Endothelial cell of umbilical vein (primary cell): ENCODE data around the gene ABCG5. TPM values are rescaled to one million over a fixed set of nuclear protein-coding genes. Genes with fewer than 3 reads are reported as not detected.

Experiments
- BruUV-seq: library from RNA; stranded (reverse); fragments of 400-500 nt; replicated peaks from 2 replicates; lab custom pipeline; 2021; lab: Mats Ljungman, UMichigan
- CTCF ChIA-PET: fragments of 300-600, 350-600 bp; sonication (Branson Sonifier 250); formaldehyde crosslinking; loops from one replicate; lab custom pipeline; 2021; ENCODE audit warnings: antibody characterized with exemption, inconsistent platforms; lab: Charles Lee
- POLR2A ChIA-PET: fragments of 300-600, 350-600 bp; sonication (Branson Sonifier 250); formaldehyde crosslinking; loops from one replicate; lab custom pipeline; 2021; ENCODE audit warnings: antibody characterized with exemption, inconsistent platforms; lab: Charles Lee
- DNase-seq: peaks from one replicate; pipeline ENCODE4 v3.0.0-alpha.2; 2011; ENCODE audit warnings: low read depth, low spot score
- FAIRE-seq: peaks from 2 replicates; lab custom pipeline; 2011; peaks lifted over from hg19 to GRCh38; lab: Jason Lieb, UNC
- H2AFZ ChIP-seq: 2 replicates; pipeline ENCODE4 v1.6.0; 2012; ENCODE audit warnings: low read depth, low read length, control low read depth, inconsistent platforms
- H3K27ac ChIP-seq: 2 replicates; pipeline ENCODE4 v1.5.1; 2011; ENCODE audit warnings: low read depth, mild to moderate bottlenecking, control low read depth, low read length, moderate library complexity; ENCODE audit not compliant: insufficient read depth
- H3K27me3 ChIP-seq, 2 experiments: 2 replicates each; pipeline versions ENCODE4 v1.6.0 to v1.6.1; 2011; ENCODE audit warnings: low read length in 2 of 2, mixed read lengths in 1 of 2; ENCODE audit not compliant: control insufficient read depth in 2 of 2, insufficient read depth in 2 of 2
- H3K36me3 ChIP-seq, 2 experiments: 2 replicates in 1 of 2; 3 replicates in 1 of 2; pipeline ENCODE4 v1.5.1; 2011; ENCODE audit warnings: low read length in 2 of 2, mild to moderate bottlenecking in 1 of 2, moderate library complexity in 1 of 2; ENCODE audit not compliant: control insufficient read depth in 2 of 2, insufficient read depth in 2 of 2; ENCODE audit errors: extremely low read depth in 1 of 2
- H3K4me1 ChIP-seq: 3 replicates; pipeline ENCODE4 v1.5.1; 2011; ENCODE audit warnings: mild to moderate bottlenecking, low read length; ENCODE audit not compliant: control insufficient read depth, insufficient read depth; ENCODE audit errors: extremely low read depth
- H3K4me2 ChIP-seq: 2 replicates; pipeline ENCODE4 v1.6.1; 2011; ENCODE audit warnings: low read length, control low read depth, mixed read lengths; ENCODE audit not compliant: insufficient read depth
- H3K4me3 ChIP-seq, 3 experiments: fragments of 200-600 bp in 1 of 3; sonication (generic), shearing (Covaris generic) in 1 of 3; replicated peaks in 1 of 3; 2 replicates each; pipeline ENCODE4 v1.5.1; 2011 to 2016; ENCODE audit warnings: control low read depth in 3 of 3, low read length in 3 of 3, mild to moderate bottlenecking in 2 of 3, inconsistent platforms in 1 of 3, low read depth in 1 of 3, moderate library complexity in 1 of 3; ENCODE audit not compliant: insufficient read depth in 1 of 3
- H3K79me2 ChIP-seq: 2 replicates; pipeline ENCODE4 v1.6.0; 2012; ENCODE audit warnings: low read length, inconsistent platforms; ENCODE audit not compliant: control insufficient read depth, insufficient read depth
- H3K9ac ChIP-seq: replicated peaks from 2 replicates; pipeline ENCODE3; 2011; ENCODE audit warnings: low read length, control low read depth; ENCODE audit not compliant: insufficient read depth; ENCODE audit errors: extremely low read depth
- H3K9me1 ChIP-seq: replicated peaks from 3 replicates; pipeline ENCODE4 v1.6.0; 2011; ENCODE audit warnings: mild to moderate bottlenecking, low read length; ENCODE audit not compliant: control insufficient read depth, insufficient read depth; ENCODE audit errors: extremely low read depth
- H3K9me3 ChIP-seq: replicated peaks from 2 replicates; pipeline ENCODE4 v1.5.1; 2012; ENCODE audit warnings: low read length, inconsistent platforms; ENCODE audit not compliant: control insufficient read depth, insufficient read depth
- H4K20me1 ChIP-seq: replicated peaks from 2 replicates; pipeline ENCODE3; 2011; ENCODE audit warnings: mild to moderate bottlenecking, low read length; ENCODE audit not compliant: control insufficient read depth, insufficient read depth; ENCODE audit errors: extremely low read depth
- EZH2 ChIP-seq: IDR thresholded peaks from 2 replicates; pipeline ENCODE4 v1.6.1; 2012; ENCODE audit warnings: borderline replicate concordance, low read depth, mild to moderate bottlenecking, moderate library complexity, low read length, inconsistent platforms; ENCODE audit not compliant: severe bottlenecking
- FOS ChIP-seq: IDR thresholded peaks from 2 replicates; pipeline ENCODE4 v1.6.1; 2011; ENCODE audit warnings: mild to moderate bottlenecking, low read length, moderate library complexity, borderline replicate concordance; ENCODE audit not compliant: insufficient read depth
- GATA2 ChIP-seq: IDR thresholded peaks from 2 replicates; pipeline ENCODE4 v1.7.0; 2011; ENCODE audit warnings: low read depth, mild to moderate bottlenecking, moderate library complexity, mixed read lengths, low read length; ENCODE audit not compliant: insufficient read length, insufficient read depth
- JUN ChIP-seq: IDR thresholded peaks from 2 replicates; pipeline ENCODE4 v1.6.1; 2011; ENCODE audit warnings: borderline replicate concordance, low read depth; ENCODE audit not compliant: insufficient read length, insufficient read depth
- MYC ChIP-seq: IDR thresholded peaks from one replicate; pipeline ENCODE4 v1.6.1; 2011; ENCODE audit warnings: mild to moderate bottlenecking, low read depth, low read length
- POLR2A ChIP-seq: IDR thresholded peaks from 2 replicates; pipeline ENCODE4 v1.6.1; 2012; ENCODE audit warnings: low read depth, mild to moderate bottlenecking, control low read depth, low read length
- POLR2AphosphoS5 ChIP-seq: IDR thresholded peaks from 2 replicates; pipeline ENCODE4 v1.6.1; 2012; ENCODE audit warnings: low read depth, mild to moderate bottlenecking, control low read depth, low read length, moderate library complexity; ENCODE audit not compliant: insufficient read depth
- dilution Hi-C: fragments of 300-500 bp; cut with MboI; formaldehyde crosslinking; loops from one replicate; pipeline ENCODE4 v1.15.0; 2019; ENCODE audit warnings: low sequenced_read_pairs; ENCODE audit not compliant: extremely low pct_ligation_motif_present
- intact Hi-C: fragments of 100-400 bp; cut with micrococcal nuclease; formaldehyde crosslinking; loops from one replicate; pipeline ENCODE4 v1.10.0; 2022
- polyA plus RNA-seq, 4 experiments: library from polyadenylated mRNA; depleted of rRNA in 3 of 4; stranded (reverse) in 3 of 4; unstranded in 1 of 4; fragments of >200 nt; gene quantifications; 2 replicates each; pipeline versions ENCODE4 v1.2.1 to v1.2.3, GENCODE V29; 2011 to 2012; ENCODE audit warnings: missing spikeins in 1 of 4
- total RNA-seq: library from RNA; stranded (reverse); gene quantifications from 2 replicates; pipeline ENCODE4 v1.2.3, GENCODE V29; 2021
- TF ChIP-seq, protein P1 (sequence below): IDR thresholded peaks from 2 replicates; pipeline ENCODE4 v1.6.1; 2011; ENCODE audit not compliant: insufficient read depth, insufficient read length
- TF ChIP-seq, protein P2 (sequence below), 2 donors: IDR thresholded peaks; 1 replicate in 1 of 2; 2 replicates in 1 of 2; pipeline ENCODE4 v1.5.1; 2011; ENCODE audit warnings: low read length in 2 of 2, mild to moderate bottlenecking in 2 of 2, moderate library complexity in 2 of 2, control low read depth in 1 of 2, inconsistent platforms in 1 of 2, low read depth in 1 of 2; ENCODE audit not compliant: insufficient read depth in 1 of 2; ENCODE audit errors: extremely low read depth in 1 of 2

The ABCG5 gene
- total and polyA plus RNA-seq, 2 donors (not counting 3 experiments of a cell fraction or from before 2014, with no cell fraction given), result not detected

DNA sequence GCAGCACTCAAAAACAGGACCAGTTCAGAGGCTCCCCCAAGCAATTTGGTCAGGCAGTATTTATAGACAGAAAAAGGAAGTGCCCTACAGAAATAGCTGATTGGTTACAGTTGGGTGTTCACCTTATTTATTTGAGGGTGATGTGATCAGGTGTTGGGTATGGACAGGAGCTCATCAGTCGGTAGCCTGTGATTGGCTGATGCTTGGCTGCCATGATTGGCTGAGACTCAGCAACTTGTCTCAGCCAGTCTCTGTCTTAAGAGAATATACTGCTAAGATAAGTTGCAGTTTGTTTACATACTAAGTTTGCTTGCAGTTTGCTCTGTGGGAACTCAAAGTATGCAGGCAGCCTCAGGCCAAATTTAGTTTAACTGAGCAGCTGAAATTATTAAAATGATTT is 9.6 kb upstream of the ABCG5 start:
- H3K36me3 ChIP-seq, result no peaks in the 10 kb centered on the region
- CTCF ChIA-PET, result interaction anchor here (2.7 kb wide), 1 partner anchor 29 kb away, joined by 9 read pairs; no protein-coding TSS in a partner anchor
- no peak overlapping the region for H3K9ac ChIP-seq
- FAIRE-seq, result no peak
- no peaks in the 10 kb centered on the region for H4K20me1 ChIP-seq
- no peak for DNase-seq
- intact Hi-C loops (no loop called here), dilution Hi-C loops (no loop called here)
- H2AFZ ChIP-seq, result no peak overlapping the region
- POLR2A ChIA-PET, result interaction anchor here (0.7 kb wide), 1 partner anchor 47 kb away, joined by 9 read pairs; no protein-coding TSS in a partner anchor
- no peak overlapping the region for H3K27ac ChIP-seq
- H3K79me2 ChIP-seq, result no peaks in the 10 kb centered on the region
- TF ChIP-seq EZH2 (no peak), FOS (no peak)
- TF ChIP-seq, protein P1, sequence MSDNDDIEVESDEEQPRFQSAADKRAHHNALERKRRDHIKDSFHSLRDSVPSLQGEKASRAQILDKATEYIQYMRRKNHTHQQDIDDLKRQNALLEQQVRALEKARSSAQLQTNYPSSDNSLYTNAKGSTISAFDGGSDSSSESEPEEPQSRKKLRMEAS, result no peak
- no TSS peak for BruUV-seq
- no peak overlapping the region for H3K4me3 ChIP-seq
- H3K4me2 ChIP-seq, result no peak overlapping the region
- no peaks in the 10 kb centered on the region for H3K9me3 ChIP-seq
- H3K27me3 ChIP-seq, result peaks cover 4 to 5% of the 10 kb centered on the region in 2 experiments
- H3K4me1 ChIP-seq, result no peaks in the 10 kb centered on the region
- H3K9me1 ChIP-seq, result no peaks in the 10 kb centered on the region

DNA sequence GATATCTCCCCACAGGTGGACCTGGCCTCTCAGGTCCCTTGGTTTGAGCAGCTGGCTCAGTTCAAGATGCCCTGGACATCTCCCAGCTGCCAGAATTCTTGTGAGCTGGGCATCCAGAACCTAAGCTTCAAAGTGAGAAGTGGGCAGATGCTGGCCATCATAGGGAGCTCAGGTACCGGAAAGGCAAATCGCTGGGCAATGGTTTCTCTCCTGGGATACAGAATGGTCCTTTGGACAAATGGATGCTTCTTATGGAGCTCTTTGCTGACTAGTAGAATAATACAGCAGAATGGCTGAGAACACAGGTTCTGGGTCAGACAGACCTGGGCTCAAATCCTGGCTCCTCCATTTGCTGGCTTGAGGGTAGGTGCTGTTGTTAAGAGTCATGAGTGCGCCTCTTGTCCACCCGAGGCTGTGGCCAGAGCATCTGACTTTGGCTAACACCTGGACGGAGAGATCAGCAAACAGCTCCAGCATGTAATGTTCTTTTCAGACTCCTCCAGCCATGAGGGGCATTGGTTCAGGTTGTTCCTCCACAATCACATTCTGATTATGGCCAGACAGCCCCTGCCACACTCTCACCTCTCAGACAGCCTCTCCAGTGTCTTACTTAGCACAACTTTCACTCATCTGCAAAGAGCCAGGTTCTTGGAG is 7.6 kb upstream of the ABCG5 start:
- no TSS peak for BruUV-seq
- POLR2A ChIA-PET, result interaction anchor here (0.7 kb wide), 1 partner anchor 19 kb away, joined by 6 read pairs; no protein-coding TSS in a partner anchor
- Histone ChIP-seq H3K4me1 (no peaks in the 10 kb centered on the region), H3K9ac (no peak overlapping the region), H3K79me2 (no peaks in the 10 kb centered on the region), H3K9me1 (no peaks in the 10 kb centered on the region), H3K4me2 (no peak overlapping the region), H3K36me3 (no peaks in the 10 kb centered on the region), H4K20me1 (no peaks in the 10 kb centered on the region), H3K27ac (no peak overlapping the region), H3K9me3 (no peaks in the 10 kb centered on the region), H2AFZ (no peak overlapping the region), H3K4me3 (no peak overlapping the region), H3K27me3 (peaks cover 6 to 7% of the 10 kb centered on the region in 2 experiments)
- dilution Hi-C loops (no loop called here), intact Hi-C loops (no loop called here)
- DNase-seq (no peak), FAIRE-seq (no peak)
- TF ChIP-seq JUN (no peak), MYC (no peak), EZH2 (no peak), POLR2AphosphoS5 (no peak), GATA2 (no peak), FOS (no peak), POLR2A (no peak)
- TF ChIP-seq, protein P1, result no peak
- TF ChIP-seq, protein P2, sequence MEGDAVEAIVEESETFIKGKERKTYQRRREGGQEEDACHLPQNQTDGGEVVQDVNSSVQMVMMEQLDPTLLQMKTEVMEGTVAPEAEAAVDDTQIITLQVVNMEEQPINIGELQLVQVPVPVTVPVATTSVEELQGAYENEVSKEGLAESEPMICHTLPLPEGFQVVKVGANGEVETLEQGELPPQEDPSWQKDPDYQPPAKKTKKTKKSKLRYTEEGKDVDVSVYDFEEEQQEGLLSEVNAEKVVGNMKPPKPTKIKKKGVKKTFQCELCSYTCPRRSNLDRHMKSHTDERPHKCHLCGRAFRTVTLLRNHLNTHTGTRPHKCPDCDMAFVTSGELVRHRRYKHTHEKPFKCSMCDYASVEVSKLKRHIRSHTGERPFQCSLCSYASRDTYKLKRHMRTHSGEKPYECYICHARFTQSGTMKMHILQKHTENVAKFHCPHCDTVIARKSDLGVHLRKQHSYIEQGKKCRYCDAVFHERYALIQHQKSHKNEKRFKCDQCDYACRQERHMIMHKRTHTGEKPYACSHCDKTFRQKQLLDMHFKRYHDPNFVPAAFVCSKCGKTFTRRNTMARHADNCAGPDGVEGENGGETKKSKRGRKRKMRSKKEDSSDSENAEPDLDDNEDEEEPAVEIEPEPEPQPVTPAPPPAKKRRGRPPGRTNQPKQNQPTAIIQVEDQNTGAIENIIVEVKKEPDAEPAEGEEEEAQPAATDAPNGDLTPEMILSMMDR (IDR thresholded peaks at IDR 0.05; ENCODE audit: extremely low read depth in 1 of 2, insufficient read depth in 1 of 2, low read depth in 1 of 2, low read length in 2 of 2), result no peak
- CTCF ChIA-PET, result interaction anchor here (1.3 kb wide), 1 partner anchor 17 kb away, joined by 3 read pairs; no protein-coding TSS in a partner anchor
